OCI-LY3 (cell line): Measurements from ENCODE around the gene HSD3B2.

Experiments used
- CTCF ChIP-seq: fragments of 200-600, 300-600 bp; sonication (generic); IDR thresholded peaks from 2 replicates; pipeline ENCODE4 v1.5.1; 2014; ENCODE audit warnings: antibody characterized with exemption, low read length, low read depth
- EZH2phosphoT487 ChIP-seq: fragments of 200-600 bp; shearing (Covaris generic); IDR thresholded peaks from 2 replicates; pipeline ENCODE4 v1.6.1; 2018; ENCODE audit warnings: antibody characterized with exemption, mixed run types, low read depth

GRCh38 chr1:119367432-119368124 is 47.4 kb upstream of the HSD3B2 start:
- TF ChIP-seq CTCF (peak; percentile 99), EZH2phosphoT487 (no peak)
